Mesodermal cell (in vitro differentiated cells): Measurements from ENCODE around the gene KCTD18.

Source experiments
- H3K27ac ChIP-seq: 2 replicates; pipeline ENCODE4 v1.7.0; 2013; ENCODE audit warnings: mild to moderate bottlenecking, low read depth, low read length, moderate library complexity; ENCODE audit not compliant: severe bottlenecking
- H3K36me3 ChIP-seq: 2 replicates; pipeline ENCODE4 v1.7.1; 2013; ENCODE audit warnings: mild to moderate bottlenecking, low read length, moderate library complexity; ENCODE audit not compliant: control insufficient read depth, insufficient read depth
- H3K4me1 ChIP-seq: one replicate; pipeline ENCODE4 v1.7.1; 2013; ENCODE audit warnings: mild to moderate bottlenecking, low read length; ENCODE audit not compliant: insufficient read depth, control insufficient read depth, poor library complexity, severe bottlenecking
- H3K4me3 ChIP-seq: 2 replicates; pipeline ENCODE4 v1.7.0; 2013; ENCODE audit warnings: low read length, control low read depth, mild to moderate bottlenecking; ENCODE audit not compliant: insufficient read depth, poor library complexity, severe bottlenecking; ENCODE audit errors: extremely low read depth
- H3K9me3 ChIP-seq: 2 replicates; pipeline ENCODE4 v1.7.1; 2013; ENCODE audit warnings: mild to moderate bottlenecking, low read length, moderate library complexity; ENCODE audit not compliant: control insufficient read depth
- WGBS, 2 experiments: methylation state at CpG; one replicate each; pipeline ENCODE4 v1.1.5; 2013; ENCODE audit warnings: missing lambda C conversion rate in 2 of 2; ENCODE audit not compliant: insufficient coverage in 2 of 2; 5-methylcytosine and 5-hydroxymethylcytosine counted together

The KCTD18 gene

GRCh38 chr2:200455958-200456421, 53.9 kb downstream of the KCTD18 start:
- Histone ChIP-seq H3K27ac (peak overlapping the region; percentile 0), H3K4me1 (peaks cover 14% of the 10 kb centered on the region), H3K36me3 (peaks cover 58% of the 10 kb centered on the region), H3K4me3 (no peak overlapping the region), H3K9me3 (no peaks in the 10 kb centered on the region)
- WGBS, 2 experiments, result 88 to 96% methylated on average over 3 to 4 of the region's 4 CpGs

DNA sequence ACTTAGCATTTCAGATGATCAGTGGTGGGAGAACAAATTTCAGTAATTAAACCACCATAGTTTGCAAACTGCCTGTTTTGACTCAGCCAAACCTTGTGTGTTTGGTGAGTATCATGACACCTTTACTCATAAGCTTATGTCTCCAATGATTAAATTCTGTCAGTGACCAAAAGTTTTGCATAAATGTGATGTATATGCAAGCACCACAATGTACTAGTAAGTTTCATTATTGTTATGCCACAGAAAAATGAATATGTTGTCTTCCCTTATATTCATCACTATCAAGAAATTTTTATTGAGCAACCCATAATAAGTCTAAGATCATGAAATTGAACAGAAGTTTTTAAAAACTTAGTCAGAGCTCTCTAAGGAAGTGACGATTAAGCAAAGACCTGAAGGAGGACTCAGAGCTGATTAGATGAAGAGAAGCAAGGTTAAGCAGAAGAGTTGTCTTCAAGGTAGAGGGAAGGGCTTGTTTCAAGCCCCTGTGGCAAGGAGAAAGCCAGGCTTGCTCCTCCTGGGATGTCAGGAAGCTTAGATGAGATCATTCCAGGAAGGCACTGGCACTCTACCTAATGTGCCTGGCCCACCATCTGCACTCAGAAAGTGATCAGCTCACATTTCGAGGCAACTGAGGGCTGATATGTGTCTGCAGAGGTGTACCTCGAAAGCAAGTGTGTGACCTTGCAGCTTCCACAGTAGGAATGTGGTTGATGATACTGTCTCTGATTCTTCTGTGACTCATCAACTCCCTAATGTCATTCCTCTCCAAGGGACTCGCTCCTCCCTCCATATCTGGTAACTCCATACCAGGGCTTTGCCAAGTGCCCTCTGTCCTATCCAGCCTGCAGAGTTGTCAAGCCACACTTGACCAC, 54.7 kb downstream of the KCTD18 start:
- peaks cover 14% of the 10 kb centered on the region for H3K4me1 ChIP-seq
- 93 to 96% methylated on average over 3 of the region's 4 CpGs for WGBS, 2 experiments
- no peaks in the 10 kb centered on the region for H3K9me3 ChIP-seq
- H3K4me3 ChIP-seq, result no peak overlapping the region
- H3K36me3 ChIP-seq, result peaks cover 63% of the 10 kb centered on the region
- no peak overlapping the region for H3K27ac ChIP-seq

- Histone ChIP-seq H3K4me3 (no peak overlapping the region), H3K27ac (no peak overlapping the region), H3K4me1 (peaks cover 14% of the 10 kb centered on the region), H3K9me3 (no peaks in the 10 kb centered on the region), H3K36me3 (peaks cover 64% of the 10 kb centered on the region)
- 100% methylated on average over 2 to 3 of the region's 5 CpGs for WGBS, 2 experiments
These were observed 55.9 kb downstream of the KCTD18 start for GRCh38 chr2:200453853-200454534.

- H3K27ac ChIP-seq, result no peak overlapping the region
- 77 to 80% methylated on average over 5 to 7 of the region's 8 CpGs for WGBS, 2 experiments
- peaks cover 70% of the 10 kb centered on the region for H3K36me3 ChIP-seq
- H3K9me3 ChIP-seq, result no peaks in the 10 kb centered on the region
- H3K4me1 ChIP-seq, result peaks cover 14% of the 10 kb centered on the region
- no peak overlapping the region for H3K4me3 ChIP-seq
These were observed 56.6 kb downstream of the KCTD18 start for GRCh38 chr2:200453142-200453852.

GRCh38 chr2:200452377-200452776, 57.5 kb downstream of the KCTD18 start:
- H3K4me1 ChIP-seq, result peaks cover 14% of the 10 kb centered on the region
- H3K9me3 ChIP-seq, result no peaks in the 10 kb centered on the region
- no peak overlapping the region for H3K27ac ChIP-seq
- no CpG with 5 or more reads among the region's 2 CpGs for WGBS, 2 experiments
- peaks cover 74% of the 10 kb centered on the region for H3K36me3 ChIP-seq
- no peak overlapping the region for H3K4me3 ChIP-seq

DNA sequence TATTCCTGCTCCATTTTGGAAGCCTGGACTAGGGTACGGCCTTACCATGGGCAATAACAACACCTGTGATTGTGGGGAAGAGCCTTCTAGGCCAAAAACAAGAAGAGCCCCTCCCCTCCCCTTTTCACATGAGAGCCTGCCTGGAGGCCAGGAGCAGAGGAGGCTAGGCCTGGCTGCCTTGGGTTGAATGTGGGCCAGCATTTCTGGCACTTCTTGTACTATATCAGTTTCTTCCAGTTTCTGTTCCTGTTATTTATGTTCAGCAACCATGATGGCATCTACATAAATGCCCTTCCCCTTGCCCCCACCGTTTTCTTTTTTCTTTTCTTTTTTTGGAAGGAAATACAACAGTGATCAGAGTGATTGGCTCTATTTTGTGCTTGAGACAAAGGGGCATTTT, 58.4 kb downstream of the KCTD18 start:
- 80% methylated on average over 1 of the region's 2 CpGs; no CpG with 5 or more reads in 1 of the 2 experiments for WGBS, 2 experiments
- H3K9me3 ChIP-seq, result no peaks in the 10 kb centered on the region
- peaks cover 14% of the 10 kb centered on the region for H3K4me1 ChIP-seq
- peaks cover 74% of the 10 kb centered on the region for H3K36me3 ChIP-seq
- no peak overlapping the region for H3K4me3 ChIP-seq
- no peak overlapping the region for H3K27ac ChIP-seq

DNA sequence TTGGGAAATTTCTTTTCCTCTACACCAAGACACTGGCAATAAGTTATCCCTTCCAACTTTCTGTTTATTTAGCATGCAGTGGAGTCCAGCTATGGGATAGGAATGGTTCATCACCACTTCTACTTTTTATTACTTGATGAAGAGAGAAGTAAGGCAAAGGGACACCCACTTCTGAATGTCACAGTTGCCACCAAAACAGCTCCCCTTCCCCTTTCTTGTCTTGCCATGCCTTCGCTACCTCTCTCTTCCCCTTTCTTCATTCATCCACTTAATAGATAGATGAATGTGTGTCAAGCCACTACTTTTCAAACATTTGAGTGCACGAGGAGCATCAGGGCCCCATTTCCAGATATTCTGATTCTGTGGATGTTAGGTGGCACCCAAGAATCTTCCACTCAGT, 59.6 kb downstream of the KCTD18 start:
- Histone ChIP-seq H3K36me3 (peaks cover 78% of the 10 kb centered on the region), H3K4me1 (peaks cover 11% of the 10 kb centered on the region), H3K4me3 (no peak overlapping the region), H3K9me3 (no peaks in the 10 kb centered on the region), H3K27ac (no peak overlapping the region)
- WGBS, 2 experiments, result 83 to 100% methylated on average over 1 of the region's 2 CpGs

DNA sequence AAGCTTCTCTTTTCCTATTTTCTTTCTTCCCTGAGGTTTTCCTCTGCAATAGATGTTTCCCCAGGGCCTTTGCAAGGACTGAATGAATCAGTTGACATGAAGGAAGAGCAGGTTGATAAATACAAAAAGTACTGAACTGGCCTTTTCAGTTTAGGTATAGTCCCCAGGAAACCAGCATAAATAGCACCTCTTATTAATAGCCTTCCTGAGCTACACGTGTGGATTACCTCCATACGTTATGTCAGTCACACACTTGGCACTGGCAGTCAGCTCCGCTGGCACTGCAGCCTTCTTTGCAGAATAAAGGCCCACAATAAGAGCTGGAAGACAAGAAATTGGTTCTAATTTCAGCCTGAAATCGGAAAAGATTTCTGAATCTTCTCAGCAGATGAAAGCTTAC, 60.7 kb downstream of the KCTD18 start:
- Histone ChIP-seq H3K27ac (no peak overlapping the region), H3K4me1 (peaks cover 3% of the 10 kb centered on the region), H3K4me3 (no peak overlapping the region), H3K9me3 (no peaks in the 10 kb centered on the region), H3K36me3 (peaks cover 88% of the 10 kb centered on the region)
- 93 to 100% methylated on average over 3 to 4 of the region's 4 CpGs for WGBS, 2 experiments

DNA sequence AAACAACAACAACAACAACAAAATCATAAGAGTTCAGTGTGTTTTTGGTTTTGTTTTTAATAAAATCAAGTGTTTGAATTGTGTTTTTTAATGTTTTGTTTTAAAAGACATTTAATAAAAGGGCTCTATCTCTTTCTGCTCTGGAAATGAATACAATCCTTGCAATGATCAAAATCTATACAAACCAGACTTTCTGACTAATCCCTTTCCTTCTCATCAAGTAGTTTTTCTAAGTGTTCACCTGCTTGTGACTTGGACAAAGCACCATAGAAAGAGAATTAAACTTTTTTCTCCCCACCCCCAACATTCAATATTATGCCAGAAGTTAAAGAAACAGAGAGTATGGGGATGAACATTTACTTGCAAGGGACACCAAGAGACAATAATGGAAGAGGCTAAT, 61.4 kb downstream of the KCTD18 start:
- peaks cover 88% of the 10 kb centered on the region for H3K36me3 ChIP-seq
- H3K9me3 ChIP-seq, result no peaks in the 10 kb centered on the region
- H3K4me3 ChIP-seq, result no peak overlapping the region
- H3K4me1 ChIP-seq, result no peaks in the 10 kb centered on the region
- H3K27ac ChIP-seq, result no peak overlapping the region

- Histone ChIP-seq H3K27ac (no peak overlapping the region), H3K4me3 (no peak overlapping the region), H3K9me3 (no peaks in the 10 kb centered on the region), H3K36me3 (peaks cover 91% of the 10 kb centered on the region), H3K4me1 (no peaks in the 10 kb centered on the region)
- 100% methylated on average over 2 of the region's 4 CpGs for WGBS, 2 experiments
These were observed 62.6 kb downstream of the KCTD18 start for GRCh38 chr2:200447139-200447855.
